B cell (primary cell): ENCODE measurements around the gene LRRC36. TPM values are rescaled to one million over a fixed set of nuclear protein-coding genes. Genes with fewer than 3 reads are reported as not detected.

Source experiments
- ATAC-seq: fragments of 200-7000 bp; cut with Tn5 transposase; one replicate; pipeline ENCODE4 v1.10.0; 2021; ENCODE audit warnings: low read depth, mild to moderate bottlenecking, moderate number of reproducible peaks, moderate library complexity
- CTCF ChIA-PET: fragments of 350-600 bp; sonication (Branson Sonifier 250); formaldehyde crosslinking; loops from one replicate; lab custom pipeline; 2021; ENCODE audit warnings: antibody characterized with exemption, inconsistent platforms; lab: Charles Lee
- POLR2A ChIA-PET: fragments of 350-600 bp; sonication (Branson Sonifier 250); formaldehyde crosslinking; loops from one replicate; lab custom pipeline; 2021; ENCODE audit warnings: antibody characterized with exemption; lab: Charles Lee
- DNase-seq: peaks from one replicate; pipeline ENCODE4 v3.0.0; 2013
- H2AFZ ChIP-seq: 2 replicates; pipeline ENCODE4 v1.6.1; 2012; ENCODE audit warnings: mild to moderate bottlenecking, low read depth, low read length; ENCODE audit not compliant: insufficient read depth, poor library complexity, severe bottlenecking
- H3K27ac ChIP-seq, 2 donors: 1 replicate in 1 of 2; 2 replicates in 1 of 2; pipeline ENCODE4 v1.5.1; 2012 to 2013; ENCODE audit warnings: low read length in 2 of 2, mild to moderate bottlenecking in 2 of 2, moderate library complexity in 1 of 2
- H3K27me3 ChIP-seq, 4 experiments: fragments of 200-600 bp in 1 of 4; sonication (generic) in 1 of 4; replicated peaks in 1 of 4; 1 replicate in 2 of 4; 2 replicates in 2 of 4; pipeline versions ENCODE4 v1.6.1 to v1.7.0; 2013 to 2016; ENCODE audit warnings: low read length in 3 of 4, mild to moderate bottlenecking in 2 of 4, mixed read lengths in 1 of 4, moderate library complexity in 1 of 4; ENCODE audit not compliant: insufficient read depth in 4 of 4, control insufficient read depth in 3 of 4; ENCODE audit errors: control extremely low read depth in 1 of 4
- H3K36me3 ChIP-seq, 2 experiments: replicated peaks in 1 of 2; 1 replicate in 1 of 2; 2 replicates in 1 of 2; pipeline versions ENCODE4 v1.6.1 to v1.7.1; 2013; ENCODE audit warnings: low read length in 1 of 2; ENCODE audit not compliant: insufficient read depth in 2 of 2, control insufficient read depth in 1 of 2; ENCODE audit errors: control extremely low read depth in 1 of 2, extremely low read depth in 1 of 2
- H3K4me1 ChIP-seq, 2 donors: fragments of 200-600 bp in 1 of 2; sonication (generic) in 1 of 2; 1 replicate in 1 of 2; 2 replicates in 1 of 2; pipeline versions ENCODE4 v1.5.1 to v1.6.1; 2013 to 2017; ENCODE audit warnings: low read length in 2 of 2; ENCODE audit not compliant: control insufficient read depth in 2 of 2, insufficient read depth in 2 of 2
- H3K4me2 ChIP-seq: replicated peaks from 2 replicates; pipeline ENCODE3; 2012; ENCODE audit warnings: mild to moderate bottlenecking, low read depth, low read length; ENCODE audit not compliant: poor library complexity, severe bottlenecking
- H3K4me3 ChIP-seq, 5 experiments: fragments of 200-600 bp in 1 of 5; sonication (generic) in 1 of 5; 1 replicate in 3 of 5; 2 replicates in 2 of 5; pipeline versions ENCODE4 v1.5.1 to v1.7.0; 2011 to 2016; ENCODE audit warnings: low read length in 4 of 5, mild to moderate bottlenecking in 4 of 5, low read depth in 2 of 5, control low read depth in 1 of 5, moderate library complexity in 1 of 5; ENCODE audit not compliant: insufficient read depth in 1 of 5; ENCODE audit errors: control extremely low read depth in 1 of 5, extremely low read depth in 1 of 5
- H3K79me2 ChIP-seq: fragments of 200-600 bp; sonication (generic); one replicate; pipeline ENCODE4 v1.6.0; 2016; ENCODE audit warnings: low read length; ENCODE audit not compliant: control insufficient read depth, insufficient read depth
- H3K9ac ChIP-seq: fragments of 200-600 bp; sonication (generic); 2 replicates; pipeline ENCODE4 v1.6.1; 2017; ENCODE audit warnings: mild to moderate bottlenecking, low read length, moderate library complexity
- H3K9me3 ChIP-seq, 3 donors: one replicate each; pipeline versions ENCODE4 v1.6.1 to v1.7.1; 2013; ENCODE audit warnings: low read length in 2 of 3; ENCODE audit not compliant: control insufficient read depth in 2 of 3, insufficient read depth in 1 of 3; ENCODE audit errors: control extremely low read depth in 1 of 3
- H4K20me1 ChIP-seq: 2 replicates; pipeline ENCODE4 v1.6.0; 2012; ENCODE audit warnings: mild to moderate bottlenecking, low read length; ENCODE audit not compliant: insufficient read depth, control insufficient read depth, poor library complexity, severe bottlenecking
- H3K27ac Mint-ChIP-seq: one replicate; pipeline ENCODE4 v1.8.0; 2021; ENCODE audit warnings: mixed read lengths
- H3K27me3 Mint-ChIP-seq: one replicate; pipeline ENCODE4 v1.8.0; 2021; ENCODE audit warnings: mixed read lengths
- H3K4me1 Mint-ChIP-seq: one replicate; pipeline ENCODE4 v1.8.0; 2021; ENCODE audit warnings: mixed read lengths
- H3K4me3 Mint-ChIP-seq: one replicate; pipeline ENCODE4 v1.8.0; 2021; ENCODE audit warnings: mixed read lengths
- H3K9me3 Mint-ChIP-seq: one replicate; pipeline ENCODE4 v1.8.0; 2022; ENCODE audit warnings: mixed read lengths; ENCODE audit not compliant: insufficient read depth
- EZH2 ChIP-seq: IDR thresholded peaks from 2 replicates; pipeline ENCODE4 v1.6.1; 2012; ENCODE audit warnings: borderline replicate concordance, low read depth, mild to moderate bottlenecking, moderate library complexity, low read length; ENCODE audit not compliant: insufficient read depth, poor library complexity, severe bottlenecking
- WGBS: methylation state at CpG from one replicate; pipeline ENCODE4 v1.1.5; 2013; ENCODE audit warnings: missing lambda C conversion rate; ENCODE audit not compliant: insufficient coverage; 5-methylcytosine and 5-hydroxymethylcytosine counted together
- intact Hi-C: fragments of 100-400 bp; cut with micrococcal nuclease; formaldehyde crosslinking; loops from one replicate; pipeline ENCODE4 v1.10.0; 2022
- polyA plus RNA-seq: library from polyadenylated mRNA; depleted of rRNA; stranded (reverse); fragments of >200 nt; gene quantifications from 2 replicates; pipeline ENCODE4 v1.2.3, GENCODE V29; 2012
- total RNA-seq, 2 donors: library from RNA; stranded (reverse); fragments of 120-200 nt in 1 of 2; gene quantifications; 1 replicate in 1 of 2; 2 replicates in 1 of 2; pipeline versions ENCODE4 v1.2.3 to v1.2.4, GENCODE V29; 2013 to 2022
- TF ChIP-seq, protein P1 (sequence below): fragments of 200-600 bp; IDR thresholded peaks from one replicate; pipeline ENCODE4 v1.8.0; 2022; ENCODE audit warnings: antibody characterized with exemption, mild to moderate bottlenecking

The LRRC36 gene
- total and polyA plus RNA-seq, 2 donors (not counting 1 experiment from before 2014, with no cell fraction given), result 0.98 TPM; not detected in 1

DNA sequence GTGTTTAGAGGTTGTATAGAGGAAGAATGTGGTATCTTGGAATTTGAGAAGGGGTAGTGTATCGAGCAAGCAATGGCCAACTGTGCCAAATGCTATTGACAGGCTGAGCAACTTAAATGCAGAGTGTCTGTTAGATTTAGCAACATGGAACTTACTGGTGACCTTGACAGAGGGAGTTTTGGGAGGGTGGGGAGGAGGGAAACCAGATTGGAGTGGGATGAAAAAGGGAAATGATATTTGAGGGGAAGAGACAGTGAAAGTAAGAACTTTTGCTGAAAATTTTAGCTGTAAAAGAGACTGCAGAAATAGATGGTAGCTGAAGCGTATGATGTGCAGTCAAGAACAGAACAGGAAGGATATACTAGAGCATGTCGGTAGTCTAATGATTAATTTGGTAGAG lies 1.1 kb downstream of the LRRC36 start:
- Histone ChIP-seq H3K4me2 (peak overlapping the region; percentile 39), H3K79me2 (no peaks in the 10 kb centered on the region), H3K9me3 (peaks cover 0 to 4% (median 0%) of the 10 kb centered on the region in 3 donors), H3K27me3 (peaks cover 0 to 4% (median 0%) of the 10 kb centered on the region in 4 experiments), H3K4me1 (peaks cover 29 to 36% of the 10 kb centered on the region in 2 donors), H3K36me3 (no peaks in the 10 kb centered on the region), H2AFZ (no peak overlapping the region), H3K9ac (no peak overlapping the region), H3K27ac (no peak overlapping the region), H4K20me1 (no peaks in the 10 kb centered on the region), H3K4me3 (no peak overlapping the region)
- no peak overlapping the region for H3K27ac Mint-ChIP-seq
- DNase-seq (peak; percentile 23), ATAC-seq (no peak)
- CTCF ChIA-PET, result interaction anchor here (0.9 to 1.0 kb wide), 2 partner anchors 9 to 21 kb away, joined by 3 read pairs; no protein-coding TSS in a partner anchor
- H3K9me3 Mint-ChIP-seq, result peaks cover 2% of the 10 kb centered on the region
- TF ChIP-seq, protein P1, sequence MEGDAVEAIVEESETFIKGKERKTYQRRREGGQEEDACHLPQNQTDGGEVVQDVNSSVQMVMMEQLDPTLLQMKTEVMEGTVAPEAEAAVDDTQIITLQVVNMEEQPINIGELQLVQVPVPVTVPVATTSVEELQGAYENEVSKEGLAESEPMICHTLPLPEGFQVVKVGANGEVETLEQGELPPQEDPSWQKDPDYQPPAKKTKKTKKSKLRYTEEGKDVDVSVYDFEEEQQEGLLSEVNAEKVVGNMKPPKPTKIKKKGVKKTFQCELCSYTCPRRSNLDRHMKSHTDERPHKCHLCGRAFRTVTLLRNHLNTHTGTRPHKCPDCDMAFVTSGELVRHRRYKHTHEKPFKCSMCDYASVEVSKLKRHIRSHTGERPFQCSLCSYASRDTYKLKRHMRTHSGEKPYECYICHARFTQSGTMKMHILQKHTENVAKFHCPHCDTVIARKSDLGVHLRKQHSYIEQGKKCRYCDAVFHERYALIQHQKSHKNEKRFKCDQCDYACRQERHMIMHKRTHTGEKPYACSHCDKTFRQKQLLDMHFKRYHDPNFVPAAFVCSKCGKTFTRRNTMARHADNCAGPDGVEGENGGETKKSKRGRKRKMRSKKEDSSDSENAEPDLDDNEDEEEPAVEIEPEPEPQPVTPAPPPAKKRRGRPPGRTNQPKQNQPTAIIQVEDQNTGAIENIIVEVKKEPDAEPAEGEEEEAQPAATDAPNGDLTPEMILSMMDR, result no peak
- TF ChIP-seq EZH2, result no peak
- intact Hi-C loops, result no loop called here
- H3K27me3 Mint-ChIP-seq, result peaks cover 8% of the 10 kb centered on the region
- peaks cover 28% of the 10 kb centered on the region for H3K4me1 Mint-ChIP-seq
- POLR2A ChIA-PET, result no interaction called here
- peak overlapping the region; percentile 8 for H3K4me3 Mint-ChIP-seq
- 35% methylated on average over 1 of the region's 3 CpGs for WGBS

DNA sequence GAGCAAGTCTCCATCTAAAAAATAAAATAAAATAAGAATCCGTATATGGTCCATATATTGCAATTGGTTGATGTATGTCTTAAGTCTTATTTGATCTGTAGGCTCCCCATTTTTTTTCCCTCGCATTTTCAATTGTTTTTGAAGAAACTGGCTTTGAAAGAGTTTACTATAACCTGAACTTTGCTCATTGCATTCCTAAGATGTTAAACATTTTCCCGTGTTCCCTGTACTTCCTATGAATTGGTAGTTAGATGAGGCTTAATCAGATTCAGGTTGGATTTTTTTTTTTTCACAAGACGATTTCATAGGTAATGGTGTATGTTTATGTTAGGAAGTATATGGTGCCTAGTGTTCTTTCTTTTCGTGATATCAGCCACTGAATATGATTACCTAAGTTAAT lies 3.3 kb downstream of the LRRC36 start:
- TF ChIP-seq EZH2, result no peak
- TF ChIP-seq, protein P1, result no peak
- Mint-ChIP-seq H3K4me3 (no peak overlapping the region), H3K9me3 (peaks cover 2% of the 10 kb centered on the region), H3K27ac (no peak overlapping the region), H3K27me3 (peaks cover 8% of the 10 kb centered on the region), H3K4me1 (peaks cover 21% of the 10 kb centered on the region)
- Histone ChIP-seq H3K4me2 (no peak overlapping the region), H3K27ac (no peak overlapping the region), H3K79me2 (no peaks in the 10 kb centered on the region), H3K9ac (no peak overlapping the region), H3K4me3 (no peak overlapping the region), H2AFZ (no peak overlapping the region), H3K27me3 (peaks cover 0 to 4% (median 0%) of the 10 kb centered on the region in 4 experiments), H3K36me3 (no peaks in the 10 kb centered on the region), H4K20me1 (no peaks in the 10 kb centered on the region), H3K4me1 (peaks cover 23 to 31% of the 10 kb centered on the region in 2 donors), H3K9me3 (peaks cover 0 to 10% (median 0%) of the 10 kb centered on the region in 3 donors)
- ChIA-PET CTCF (interaction anchor here (0.8 kb wide), 1 partner anchor 19 kb away, joined by 3 read pairs; no protein-coding TSS in a partner anchor), POLR2A (no interaction called here)
- intact Hi-C loops, result no loop called here
- no CpG with 5 or more reads among the region's 5 CpGs for WGBS
- no peak for DNase-seq
- no peak for ATAC-seq
